ENCODE data around the gene SRXN1.
"Not testable (repeated sequence)": the region's sequence is repeated elsewhere in the genome, so short reads cannot be mapped to it uniquely, and the experiment has no call there.

SRXN1 gene

DNA sequence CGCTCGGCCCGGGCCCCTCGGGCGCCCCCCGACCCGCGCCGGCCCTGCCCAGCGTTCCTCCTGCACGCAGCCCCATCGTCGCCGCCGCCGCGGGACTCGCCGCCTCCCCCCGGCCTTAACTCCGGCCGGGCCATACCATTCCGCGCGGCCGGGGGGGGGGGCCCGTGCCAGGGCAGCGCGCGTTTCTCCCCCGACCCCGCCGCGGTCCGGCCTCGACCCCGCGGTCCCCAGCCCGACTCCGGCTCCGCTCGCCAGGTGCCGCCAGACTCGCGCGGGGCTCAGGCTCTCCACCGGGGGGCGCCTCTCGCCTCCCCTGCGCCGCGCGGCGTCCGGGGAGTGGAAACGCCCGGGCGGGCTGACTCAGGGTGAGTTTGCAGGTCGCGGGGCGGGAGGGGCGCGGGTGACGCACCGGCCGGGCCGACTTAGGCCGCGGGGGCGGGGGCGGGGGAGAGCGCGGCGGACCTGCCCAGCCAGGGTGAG, at the start of gene SRXN1:
Gene SRXN1, minus strand, starts transcription at position 91 of the 480 bp plus-strand sequence. Its CDS starts 15 bp downstream, at position 76.
- peak; percentile 85 for DNase-seq (ENCODE audit: low spot score)

DNA sequence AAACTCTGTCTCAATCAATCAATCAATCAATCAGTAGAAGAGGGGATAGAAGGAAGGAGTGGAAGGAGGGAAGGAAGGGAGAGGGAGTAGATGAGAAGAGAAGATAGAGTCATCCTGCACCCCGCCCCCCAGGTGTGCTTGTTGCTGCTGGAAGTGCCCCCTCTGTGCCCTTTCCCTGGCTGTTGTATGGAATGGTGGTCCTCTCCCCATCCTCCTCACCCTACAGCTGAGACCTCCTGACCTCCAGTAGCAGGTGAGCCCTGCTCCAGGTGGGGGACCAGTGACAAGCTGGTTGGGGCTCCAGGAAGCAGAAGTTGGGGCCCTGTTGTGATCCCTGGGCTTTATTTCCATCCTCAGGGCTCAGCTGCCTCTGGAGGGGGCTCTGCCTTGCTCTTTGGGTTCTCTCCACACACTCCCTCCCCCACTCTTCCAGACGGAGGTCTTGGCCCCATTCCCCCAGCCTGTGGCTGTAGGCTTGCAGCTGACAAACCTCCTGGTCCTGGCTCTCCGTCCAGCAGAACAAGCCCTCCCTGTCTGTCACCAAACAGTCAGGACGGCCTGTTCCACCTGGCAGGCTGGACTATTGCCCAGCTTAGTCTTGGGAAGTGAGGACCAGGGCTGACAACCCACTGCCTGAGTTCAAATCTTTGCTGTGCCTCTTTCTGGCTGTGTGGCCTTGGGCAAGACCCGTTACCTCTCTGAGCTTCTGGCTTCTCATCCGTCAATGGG, 48.6 kb upstream of the SRXN1 start:
- DNase-seq (ENCODE audit: low spot score), result no peak

DNA sequence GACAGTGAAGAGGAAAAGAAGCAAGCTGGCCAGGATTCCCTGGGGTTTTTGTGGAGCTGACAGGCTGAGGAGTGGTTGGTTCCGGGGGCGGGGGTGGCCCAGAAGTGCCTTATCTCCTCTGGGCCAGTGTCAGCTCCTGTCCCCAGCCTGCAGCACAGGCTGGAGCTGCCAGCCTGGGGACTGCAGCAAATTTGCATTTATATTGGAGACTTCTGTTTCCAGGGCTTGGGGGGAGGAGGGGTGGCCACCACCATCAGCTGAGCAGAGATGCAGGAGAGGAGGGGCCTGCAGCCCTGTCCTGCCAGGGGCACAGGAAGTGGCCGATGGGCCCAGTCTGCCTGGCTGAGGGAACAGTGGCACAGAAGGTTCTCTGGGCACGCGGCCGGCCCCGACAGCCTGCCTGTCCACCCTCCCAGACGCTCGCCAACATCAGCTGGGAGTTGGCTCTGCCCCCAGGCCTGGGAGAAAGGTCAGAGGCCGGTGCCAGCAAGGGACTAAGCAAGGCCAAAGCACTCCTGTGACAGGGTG, 46.9 kb upstream of the SRXN1 start:
- DNase-seq (ENCODE audit: low spot score), result no peak

DNA sequence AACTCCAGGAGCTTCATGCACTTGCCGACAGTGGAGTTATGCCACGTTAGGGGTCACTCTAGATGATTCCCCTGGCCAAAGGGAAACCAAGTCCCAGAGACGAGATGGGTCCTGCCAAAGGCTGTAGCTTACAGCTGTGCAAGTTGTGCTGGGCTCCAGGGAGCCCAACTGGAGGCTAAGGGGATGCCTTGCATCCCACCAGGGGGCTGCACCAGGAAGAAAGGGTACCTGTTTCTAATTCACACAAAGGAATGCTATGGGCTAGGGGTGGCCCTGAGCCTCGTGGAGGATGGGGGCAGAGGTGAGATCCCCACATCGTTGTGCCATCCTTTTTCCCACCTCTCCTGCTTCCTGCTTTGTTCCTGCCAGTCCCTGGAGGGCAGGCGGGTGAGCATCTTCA, 46.3 kb upstream of the SRXN1 start:
- no peak for DNase-seq (ENCODE audit: low spot score)

DNA sequence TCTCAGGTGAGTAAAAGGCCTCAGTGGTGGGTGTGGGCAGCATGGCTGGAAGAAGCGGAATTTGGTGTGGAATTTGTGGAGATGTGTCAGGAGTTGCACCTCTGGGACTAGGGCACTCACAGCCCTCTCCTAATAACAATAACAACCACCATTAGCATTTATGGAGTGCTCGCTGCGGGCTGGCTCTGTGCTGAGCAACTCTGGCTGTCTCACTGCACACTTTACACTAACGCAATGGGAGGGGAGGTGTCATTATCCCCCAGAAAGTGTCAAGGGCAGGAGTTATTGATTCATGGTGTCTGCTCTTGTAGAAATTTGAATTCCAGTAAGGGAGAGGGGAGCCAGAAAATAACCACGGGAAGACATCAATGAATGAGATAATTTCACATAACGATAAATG, 45.3 kb upstream of the SRXN1 start:
- no peak for DNase-seq (ENCODE audit: low spot score)

DNA sequence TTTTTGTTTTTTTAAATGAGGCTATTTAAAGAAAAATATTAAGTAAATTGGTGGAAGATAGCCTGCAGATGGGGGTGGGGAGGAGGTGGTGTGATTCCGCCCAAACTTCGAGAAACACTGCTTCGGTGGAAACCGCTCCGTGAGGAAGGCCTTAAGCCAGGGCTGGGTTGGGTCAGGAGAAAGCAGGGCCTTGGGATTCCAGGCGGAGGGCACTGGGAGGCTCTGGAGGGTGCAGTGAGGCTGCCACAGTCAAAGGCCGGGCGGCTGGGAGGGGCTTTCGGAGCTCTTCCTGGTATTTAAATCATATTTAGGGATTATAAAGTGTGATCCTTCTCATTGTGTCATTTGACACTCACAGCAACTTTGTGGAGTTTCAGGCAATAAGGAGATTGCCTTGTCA, 44.8 kb upstream of the SRXN1 start:
- DNase-seq (ENCODE audit: low spot score), result no peak

DNA sequence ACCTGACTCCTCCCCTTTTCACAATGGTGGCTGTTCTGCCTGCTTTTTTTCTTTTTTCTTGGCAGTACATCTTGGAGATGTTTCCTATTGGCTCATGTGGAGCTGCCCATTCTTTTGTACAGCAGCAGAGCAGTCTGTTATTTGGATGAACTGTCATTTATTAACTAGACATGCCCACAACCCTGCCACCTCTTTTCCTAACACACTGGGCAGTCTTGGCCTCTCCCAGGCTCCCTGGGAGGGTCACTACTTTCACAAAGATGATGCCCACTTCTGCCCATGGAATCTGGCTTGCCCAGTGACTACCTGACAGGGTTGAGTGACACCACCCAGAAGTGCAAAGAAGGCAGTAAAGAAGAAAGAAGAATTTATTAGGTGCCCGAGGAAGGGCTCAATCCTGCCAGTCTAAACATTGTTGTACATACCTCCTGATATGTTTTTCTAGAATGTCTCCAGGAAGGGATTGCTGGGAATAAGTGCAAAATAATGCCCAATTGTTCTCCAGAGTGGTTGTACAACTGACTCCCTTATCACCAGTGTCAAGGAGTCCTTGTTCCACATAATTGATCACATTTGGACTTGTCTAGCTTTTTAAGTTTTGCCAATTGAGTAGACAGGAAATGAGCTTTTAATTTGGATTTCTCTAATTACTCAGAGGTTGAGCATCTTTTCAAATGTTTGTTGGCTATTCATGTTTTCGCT, 42.3 kb upstream of the SRXN1 start:
- no peak for DNase-seq (ENCODE audit: low spot score)

DNA sequence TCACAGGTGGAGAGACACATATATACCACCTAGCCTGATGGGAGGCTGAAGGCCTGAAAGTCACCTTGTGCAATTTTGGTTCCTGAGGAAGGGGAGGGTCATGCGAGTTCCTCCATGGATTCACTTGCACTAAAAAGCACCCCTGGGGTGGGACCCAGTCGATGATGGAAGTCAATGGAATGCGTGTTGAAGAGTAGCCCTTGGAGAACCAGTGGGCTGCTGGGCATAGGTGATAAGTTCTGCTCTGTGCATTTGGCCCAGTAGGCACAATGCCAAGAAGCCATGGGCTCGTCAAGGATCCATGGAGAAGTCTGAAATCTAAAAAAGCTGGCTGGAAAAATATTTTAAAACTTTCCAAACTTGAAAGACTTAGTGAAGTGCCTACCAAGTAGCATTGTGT, 41.5 kb upstream of the SRXN1 start:
- no peak for DNase-seq (ENCODE audit: low spot score)

DNA sequence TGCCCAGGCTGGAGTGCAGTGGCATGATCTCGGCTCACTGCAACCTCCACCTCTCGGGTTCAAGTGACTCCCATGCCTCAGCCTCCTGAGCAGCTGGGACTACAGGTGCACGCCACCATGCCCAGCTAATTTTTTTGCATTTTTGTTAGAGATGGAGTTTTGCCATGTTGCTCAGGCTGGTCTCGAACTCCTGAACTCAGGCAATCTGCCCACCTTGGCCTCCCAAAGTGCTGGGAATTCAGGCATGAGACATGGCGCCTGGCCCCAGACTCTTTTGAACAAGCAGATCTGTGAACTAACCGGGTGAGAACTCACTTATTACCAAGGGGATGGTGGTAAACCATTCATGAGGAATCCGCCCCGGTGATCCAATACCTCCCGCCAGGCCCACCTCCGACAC, 40.8 kb upstream of the SRXN1 start:
- not testable (repeated sequence) for DNase-seq (ENCODE audit: low spot score)

DNA sequence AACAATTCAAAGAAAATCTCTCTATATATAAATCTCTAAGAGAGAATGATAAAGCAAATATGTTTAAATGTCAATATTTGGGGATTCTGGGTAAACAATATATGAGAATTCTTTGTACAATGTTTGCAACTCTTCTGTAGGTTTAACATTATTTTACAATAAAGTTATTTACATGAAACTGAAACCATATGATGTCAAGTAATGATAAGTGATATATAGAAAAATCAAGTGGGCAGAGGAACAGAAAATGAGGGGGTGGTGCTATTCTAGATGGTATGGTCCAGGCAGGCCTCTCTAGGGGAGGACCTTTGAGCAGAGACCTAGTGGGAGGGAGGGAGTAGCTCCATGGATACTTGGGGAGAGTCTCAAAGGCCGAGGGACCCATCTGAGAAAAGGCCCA, 39.0 kb upstream of the SRXN1 start:
- DNase-seq (ENCODE audit: low spot score), result no peak

DNA sequence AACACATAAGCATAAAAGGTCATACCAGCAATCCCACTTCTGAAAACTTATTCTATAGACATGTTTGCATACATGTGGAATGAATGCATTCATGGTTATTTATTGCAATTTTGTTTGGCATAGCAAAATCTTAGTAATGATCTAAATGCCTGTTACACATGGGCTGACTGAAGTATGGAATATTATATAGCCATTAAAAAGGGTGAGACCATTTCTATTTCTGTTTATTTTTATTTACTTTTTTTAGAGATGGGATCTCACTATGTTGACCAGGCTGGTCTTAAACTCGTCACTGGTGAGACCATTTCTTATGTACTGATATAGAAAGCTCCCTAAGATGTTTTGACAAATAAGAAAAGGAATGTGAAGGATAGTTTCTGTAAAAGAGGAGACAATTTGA, 36.9 kb upstream of the SRXN1 start:
- no peak for DNase-seq (ENCODE audit: low spot score)

DNA sequence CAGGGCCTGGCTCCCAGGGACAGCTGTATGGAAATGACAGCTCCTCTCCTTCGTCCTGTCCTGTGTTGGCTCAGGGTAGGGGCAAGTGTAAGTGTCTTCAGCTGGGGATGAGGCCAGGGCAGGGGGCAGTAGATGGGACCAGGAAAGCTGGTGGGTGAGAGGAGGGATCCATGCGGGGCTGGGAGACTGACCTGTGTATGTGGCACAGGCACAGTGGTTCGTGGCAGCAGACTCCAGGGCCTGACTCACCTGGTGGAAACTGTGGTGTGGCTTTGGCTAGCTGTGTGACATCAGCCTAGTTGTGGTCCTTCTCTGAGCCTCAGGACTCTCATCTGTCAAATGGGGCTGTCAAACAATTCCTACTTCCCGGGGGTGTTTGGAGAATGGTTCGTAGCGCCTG, 36.3 kb upstream of the SRXN1 start:
- DNase-seq (ENCODE audit: low spot score), result no peak

DNA sequence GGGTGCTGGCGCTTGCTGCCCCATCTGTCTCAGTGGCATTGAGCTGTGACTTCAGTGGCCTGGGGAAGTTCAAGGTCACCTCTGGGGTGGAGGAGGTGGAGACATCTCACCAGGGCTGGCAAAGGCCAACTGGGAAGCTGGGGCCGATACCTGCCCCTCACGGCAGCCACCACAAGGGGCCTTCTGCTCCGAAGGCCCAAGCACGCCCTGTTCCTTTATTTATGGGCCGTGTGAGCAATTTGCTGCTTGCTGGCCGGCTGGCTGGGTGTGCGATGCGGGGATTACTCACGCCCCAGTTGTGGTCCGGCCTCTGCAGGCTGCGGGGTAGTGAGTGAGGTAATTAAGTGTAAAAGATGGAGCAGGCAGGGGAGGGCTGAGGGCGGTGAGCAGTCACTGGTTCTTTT, 35.8 kb upstream of the SRXN1 start:
- no peak for DNase-seq (ENCODE audit: low spot score)

DNA sequence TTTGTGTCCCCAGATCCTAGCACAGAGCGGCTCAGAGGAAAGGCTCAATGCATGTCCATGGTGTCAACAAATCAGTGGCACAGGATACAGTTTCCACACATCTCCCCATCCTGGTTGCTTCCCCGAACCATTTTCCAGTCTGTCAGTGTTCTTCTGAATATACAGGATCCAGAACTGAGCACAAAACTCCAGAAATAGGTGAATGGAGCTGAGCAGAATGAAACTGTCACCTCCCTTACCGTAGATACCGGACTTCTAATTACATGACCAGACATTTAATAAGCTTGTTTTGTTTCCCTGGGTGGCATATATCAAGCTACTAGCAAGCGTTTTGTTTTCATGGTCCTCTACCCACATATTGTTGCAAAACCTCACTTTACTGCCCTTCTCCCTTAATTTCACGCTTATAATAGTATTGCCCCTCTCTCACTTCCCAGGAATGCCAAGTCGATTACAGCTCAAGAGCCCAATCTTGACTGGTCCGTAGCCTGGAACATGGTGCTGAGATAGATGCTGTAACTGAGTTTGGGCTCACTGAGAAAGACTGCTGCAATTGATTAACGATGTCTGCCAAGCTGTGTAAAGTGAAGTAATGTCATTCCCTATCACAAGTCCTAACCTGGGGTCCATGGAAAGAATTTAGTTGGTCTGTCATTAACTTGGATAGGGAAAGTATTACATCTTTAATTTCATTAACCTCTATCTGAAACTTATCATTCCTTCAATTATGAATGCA, 34.6 kb upstream of the SRXN1 start:
- DNase-seq (ENCODE audit: low spot score), result no peak

DNA sequence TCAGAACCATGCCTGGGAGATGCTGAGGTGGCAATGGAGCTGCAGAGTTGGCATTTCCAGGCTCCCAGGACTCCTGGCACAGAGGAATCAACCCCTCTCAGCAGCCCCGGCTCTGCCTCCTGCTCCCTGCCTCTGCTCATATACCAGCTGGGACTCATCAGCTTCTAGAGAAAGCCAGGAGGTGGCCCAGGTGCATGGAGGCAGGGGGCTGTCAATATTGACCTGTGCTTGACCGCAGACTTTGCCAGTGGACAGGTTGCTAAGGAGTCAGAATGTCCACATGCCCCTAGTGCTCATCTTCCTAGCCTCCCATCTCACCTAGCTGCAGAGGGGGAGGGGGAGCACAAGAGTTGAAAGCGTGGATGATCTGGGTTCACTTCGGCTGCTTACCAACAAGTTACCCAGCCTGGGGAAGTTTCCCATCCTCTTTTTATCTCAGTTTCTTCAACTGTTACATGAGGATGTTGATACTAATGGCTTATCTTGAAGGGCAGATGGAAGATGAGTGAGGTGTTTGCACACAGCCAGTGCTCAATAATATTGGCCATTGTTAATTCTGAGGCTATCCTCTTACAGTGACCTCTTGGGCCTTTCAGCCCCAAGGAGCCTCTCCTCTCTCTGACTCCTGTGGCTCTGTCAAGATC, 31.8 kb upstream of the SRXN1 start:
- no peak for DNase-seq (ENCODE audit: low spot score)

DNA sequence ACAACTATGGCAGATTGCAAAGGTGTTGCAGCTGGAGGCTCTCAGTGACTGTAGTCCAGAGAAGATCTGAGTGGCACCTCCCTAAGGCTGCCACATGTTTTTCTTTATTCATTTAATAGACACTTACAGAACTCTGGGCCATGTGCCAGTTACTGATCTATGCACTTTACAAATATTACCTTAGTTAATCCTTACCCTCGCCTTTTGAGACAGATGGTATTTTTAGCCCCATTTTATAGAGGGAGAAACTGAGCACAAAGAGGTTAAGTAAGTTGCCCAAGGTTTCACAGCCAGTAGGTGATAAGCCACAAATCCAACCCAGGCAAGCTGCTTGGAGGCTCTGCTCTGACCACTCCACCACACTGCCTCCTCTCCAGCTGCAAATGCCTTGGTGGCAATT, 29.1 kb upstream of the SRXN1 start:
- DNase-seq (ENCODE audit: low spot score), result no peak

DNA sequence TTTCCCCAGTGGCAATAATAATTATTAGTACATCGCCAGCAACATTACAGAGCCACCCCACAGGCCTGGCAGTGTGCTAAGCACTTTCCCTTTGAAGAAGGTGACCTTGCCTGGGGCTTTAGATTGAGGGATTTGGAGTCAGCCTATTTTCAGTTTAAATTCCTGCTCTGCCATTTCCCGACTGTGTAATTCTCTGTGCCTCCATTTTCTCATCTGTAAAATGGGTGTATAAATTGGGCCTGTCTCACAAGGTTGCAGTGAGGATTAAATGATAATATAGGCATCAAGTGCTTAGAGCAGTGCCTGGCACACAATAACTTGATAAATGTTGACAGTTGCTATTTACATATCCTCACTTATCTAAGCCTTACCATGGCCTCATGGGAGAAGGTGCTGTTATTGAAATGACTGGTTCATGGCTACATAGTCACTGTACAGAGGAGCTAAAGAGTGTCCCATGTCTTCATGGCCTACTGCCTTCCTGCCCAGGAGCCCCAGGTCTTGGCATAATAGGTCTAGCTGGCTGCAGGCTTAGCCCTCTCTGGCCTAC, 27.7 kb upstream of the SRXN1 start:
- DNase-seq (ENCODE audit: low spot score), result no peak

DNA sequence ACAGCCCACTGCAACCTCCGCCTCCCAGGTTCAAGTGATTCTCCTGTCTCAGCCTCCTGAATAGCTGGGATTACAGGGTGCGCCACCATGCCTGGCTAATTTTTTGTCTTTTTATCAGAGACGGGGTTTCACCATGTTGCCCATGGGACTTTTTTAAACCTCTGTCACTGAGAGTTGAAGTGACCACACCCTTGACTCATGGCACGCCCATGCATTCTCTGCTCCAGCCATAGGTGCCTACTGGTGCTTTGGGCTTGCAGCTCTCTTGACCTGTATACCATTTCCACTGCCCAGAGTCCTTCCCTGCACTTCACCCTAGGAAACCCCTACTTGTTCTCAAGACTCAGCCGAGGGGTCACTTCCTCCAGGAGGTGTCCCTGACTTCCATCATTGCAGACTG, 25.0 kb upstream of the SRXN1 start:
- DNase-seq (ENCODE audit: low spot score), result no peak

DNA sequence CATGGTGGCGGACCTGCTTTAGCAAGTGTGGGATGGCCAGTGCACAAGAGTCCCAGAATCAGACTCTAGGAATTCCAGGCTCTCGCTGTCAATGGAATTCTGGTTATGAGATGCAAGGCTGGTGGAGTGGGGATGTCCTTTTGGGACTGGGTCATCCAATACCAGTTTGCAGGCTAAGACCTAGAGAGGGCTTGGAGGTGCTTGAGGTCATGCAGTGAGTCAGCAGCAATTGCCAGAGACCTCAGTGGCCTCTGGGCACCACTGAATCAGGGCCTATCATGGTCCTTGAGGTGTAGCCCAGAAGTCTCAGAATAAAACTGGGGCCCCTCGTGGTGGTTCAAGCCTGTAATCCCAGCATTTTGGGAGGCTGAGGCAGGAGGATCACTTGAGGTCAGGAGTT, 24.0 kb upstream of the SRXN1 start:
- DNase-seq (ENCODE audit: low spot score), result no peak

DNA sequence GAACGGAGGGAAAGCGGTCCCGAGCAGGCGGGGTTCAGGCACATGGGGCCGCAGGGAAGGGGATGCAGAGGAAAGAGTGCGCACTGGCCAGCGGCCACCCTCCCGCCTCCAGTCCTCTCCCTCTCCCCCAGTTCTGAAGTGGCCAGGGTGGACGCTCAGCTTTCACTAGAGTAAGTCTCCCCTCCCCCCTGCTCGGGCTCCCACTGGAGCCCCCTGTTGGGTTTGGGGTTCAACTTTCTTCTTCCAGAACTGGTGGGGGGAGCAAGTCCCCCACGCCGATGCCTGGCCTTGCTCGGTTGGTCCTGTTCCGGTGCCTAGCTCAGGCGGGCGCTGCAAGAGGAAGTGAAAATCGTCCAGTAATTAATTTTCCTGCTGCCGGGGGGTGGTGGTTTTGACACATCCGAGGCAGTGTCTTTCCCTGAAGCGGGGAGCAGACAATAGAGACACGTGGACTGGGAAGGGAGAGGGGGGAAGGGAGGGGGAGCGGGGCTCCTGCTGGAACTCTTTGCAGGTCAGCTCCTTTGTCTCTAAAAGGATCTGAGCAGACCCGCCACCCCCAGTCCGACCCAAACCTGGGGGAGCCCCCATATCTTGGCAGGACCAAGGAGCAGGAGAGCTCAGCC, 23.4 kb upstream of the SRXN1 start:
- no peak for DNase-seq (ENCODE audit: low spot score)

Data from activated CD4-positive, alpha-beta T cell treated with anti-CD3 and anti-CD28 coated beads, Interleukin-2, Interleukin-4, amounts not matched to agents 100 ng/mL and 50 ng/mL, durations not matched to agents 16 hours and 8 hours (primary cell).